Breast epithelium (tissue), 3 donors: ENCODE data around the gene CHN2.

ENCODE experiments used
- POLR2A ChIP-seq: fragments of 450-650 bp; IDR thresholded peaks from one replicate; pipeline ENCODE4 v1.6.1; 2016; ENCODE audit warnings: antibody characterized with exemption, mild to moderate bottlenecking, moderate library complexity
- POLR2AphosphoS5 ChIP-seq, 3 donors: sonication (generic); formaldehyde crosslinking; IDR thresholded peaks; one replicate each; pipeline ENCODE4 v1.6.1; 2017; ENCODE audit warnings: antibody characterized with exemption in 3 of 3
- TF ChIP-seq, protein P1 (sequence below), 3 donors: fragments of 450-650 bp; IDR thresholded peaks; one replicate each; pipeline ENCODE4 v1.5.1; 2016 to 2017; ENCODE audit warnings: antibody characterized with exemption in 3 of 3, mild to moderate bottlenecking in 3 of 3, moderate library complexity in 3 of 3

DNA sequence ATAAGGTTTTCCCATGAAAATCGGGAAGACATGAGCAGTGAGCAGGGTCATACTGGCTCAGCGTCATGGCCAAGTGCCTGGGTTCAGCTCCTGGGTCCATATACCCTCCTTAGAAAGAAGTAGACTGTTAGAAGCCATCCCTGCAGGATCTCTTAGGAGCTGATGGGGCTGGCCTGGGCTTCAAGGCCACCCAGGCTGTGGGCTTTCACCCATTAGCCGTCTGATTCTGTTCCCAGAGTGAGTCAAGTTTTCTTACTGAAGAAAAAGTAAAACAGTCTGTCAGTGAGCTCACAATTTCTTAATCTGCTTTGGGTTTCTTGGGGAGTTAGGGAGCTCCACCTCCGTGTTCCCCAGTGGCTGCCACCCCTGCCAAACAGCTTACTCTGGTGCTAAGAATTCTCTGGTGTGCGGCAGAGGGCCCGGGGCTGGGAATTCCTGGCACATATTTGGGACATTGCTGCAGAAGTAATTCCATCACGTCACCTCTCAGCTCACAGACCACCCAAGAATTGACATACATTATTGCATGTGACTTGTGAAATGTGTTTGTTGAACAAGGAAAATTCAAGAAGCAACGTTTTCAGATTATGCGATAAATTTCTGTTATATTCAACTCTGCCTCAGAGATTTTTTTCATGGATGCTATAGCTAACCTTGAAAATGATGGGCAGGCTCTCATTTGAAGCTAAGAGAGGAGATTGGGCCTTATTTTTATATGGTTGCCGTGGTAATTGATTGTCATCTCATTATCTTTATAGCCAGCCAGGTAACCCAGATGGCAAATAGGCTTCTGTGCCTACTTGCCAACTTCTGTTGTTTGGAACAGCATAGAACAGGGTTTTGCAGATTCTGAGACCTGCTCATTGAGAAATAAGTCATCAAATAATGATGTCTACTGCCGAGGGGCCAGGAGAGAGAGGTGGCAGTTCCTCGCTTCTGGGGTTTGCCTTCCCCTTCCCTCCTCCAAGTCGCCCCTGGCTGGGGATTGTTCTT, 166.4 kb downstream of the CHN2 start:
- TF ChIP-seq, protein P1, sequence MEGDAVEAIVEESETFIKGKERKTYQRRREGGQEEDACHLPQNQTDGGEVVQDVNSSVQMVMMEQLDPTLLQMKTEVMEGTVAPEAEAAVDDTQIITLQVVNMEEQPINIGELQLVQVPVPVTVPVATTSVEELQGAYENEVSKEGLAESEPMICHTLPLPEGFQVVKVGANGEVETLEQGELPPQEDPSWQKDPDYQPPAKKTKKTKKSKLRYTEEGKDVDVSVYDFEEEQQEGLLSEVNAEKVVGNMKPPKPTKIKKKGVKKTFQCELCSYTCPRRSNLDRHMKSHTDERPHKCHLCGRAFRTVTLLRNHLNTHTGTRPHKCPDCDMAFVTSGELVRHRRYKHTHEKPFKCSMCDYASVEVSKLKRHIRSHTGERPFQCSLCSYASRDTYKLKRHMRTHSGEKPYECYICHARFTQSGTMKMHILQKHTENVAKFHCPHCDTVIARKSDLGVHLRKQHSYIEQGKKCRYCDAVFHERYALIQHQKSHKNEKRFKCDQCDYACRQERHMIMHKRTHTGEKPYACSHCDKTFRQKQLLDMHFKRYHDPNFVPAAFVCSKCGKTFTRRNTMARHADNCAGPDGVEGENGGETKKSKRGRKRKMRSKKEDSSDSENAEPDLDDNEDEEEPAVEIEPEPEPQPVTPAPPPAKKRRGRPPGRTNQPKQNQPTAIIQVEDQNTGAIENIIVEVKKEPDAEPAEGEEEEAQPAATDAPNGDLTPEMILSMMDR (IDR thresholded peaks at IDR 0.05) = no peak
- TF ChIP-seq POLR2AphosphoS5 (IDR thresholded peaks at IDR 0.05) = no peak
- TF ChIP-seq POLR2A = no peak
